OCI-LY3 (cell line): ENCODE results near the gene MACROD1.

Experiments
- CTCF ChIP-seq: fragments of 200-600, 300-600 bp; sonication (generic); IDR thresholded peaks from 2 replicates; pipeline ENCODE4 v1.5.1; 2014; ENCODE audit warnings: antibody characterized with exemption, low read length, low read depth
- EZH2phosphoT487 ChIP-seq: fragments of 200-600 bp; shearing (Covaris generic); IDR thresholded peaks from 2 replicates; pipeline ENCODE4 v1.6.1; 2018; ENCODE audit warnings: antibody characterized with exemption, mixed run types, low read depth

DNA sequence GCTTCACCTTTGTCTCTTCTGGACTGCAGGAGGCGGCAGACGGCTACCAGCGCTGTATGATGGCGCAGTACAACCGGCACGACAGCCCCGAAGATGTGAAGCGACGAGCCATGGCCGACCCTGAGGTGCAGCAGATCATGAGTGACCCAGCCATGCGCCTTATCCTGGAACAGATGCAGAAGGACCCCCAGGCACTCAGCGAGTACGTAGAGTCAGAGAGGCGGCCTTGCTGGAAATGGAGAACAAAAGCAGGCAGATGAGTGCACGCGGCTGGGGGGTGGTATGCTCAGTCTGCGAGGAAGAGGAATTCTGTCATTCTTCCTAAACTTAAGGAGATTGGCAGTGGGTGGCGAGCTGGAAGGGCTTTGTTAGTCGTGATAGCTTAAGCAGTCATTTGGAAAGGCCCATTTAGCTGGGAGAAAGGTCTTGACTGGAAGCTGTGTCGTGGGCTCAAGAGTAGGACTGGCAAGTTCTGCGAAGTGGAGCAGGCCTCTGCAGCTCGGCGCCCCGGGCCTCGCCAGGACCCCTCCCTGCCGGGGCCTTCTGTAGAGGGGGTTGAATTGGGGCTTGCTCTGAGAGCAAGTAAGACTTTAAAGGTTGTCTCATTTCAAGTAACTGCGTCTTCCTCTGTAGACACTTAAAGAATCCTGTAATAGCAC lies 37.6 kb upstream of the MACROD1 start:
- TF ChIP-seq CTCF (no peak), EZH2phosphoT487 (no peak)
